NCI-H128 (cell line): Measurements from ENCODE around the gene STRN.
"Not testable (repeated sequence)": the region's sequence is repeated elsewhere in the genome, so short reads cannot be mapped to it uniquely, and the experiment has no call there.

Source experiments
- DNase-seq: peaks from one replicate; lab custom pipeline; 2025; ENCODE audit not compliant: unreplicated experiment; lab: John Stamatoyannopoulos, UW

STRN gene

GRCh38 chr2:36963734-36964133 is 2.6 kb downstream of the STRN start:
- no peak for DNase-seq

- no peak for DNase-seq
These were observed 3.2 kb downstream of the STRN start for GRCh38 chr2:36963106-36963505.

GRCh38 chr2:36960773-36961172 is 5.6 kb downstream of the STRN start:
- no peak for DNase-seq

- no peak for DNase-seq
These were observed 6.2 kb downstream of the STRN start for GRCh38 chr2:36960005-36960675.

GRCh38 chr2:36954977-36955607 is 11.2 kb downstream of the STRN start:
- DNase-seq = no peak

- DNase-seq = no peak
These were observed 13.6 kb downstream of the STRN start for GRCh38 chr2:36952748-36953197.

GRCh38 chr2:36951574-36951973 is 14.8 kb downstream of the STRN start:
- DNase-seq = no peak

GRCh38 chr2:36951027-36951518 is 15.3 kb downstream of the STRN start:
- DNase-seq = no peak

- DNase-seq = no peak
These were observed 16.5 kb downstream of the STRN start for GRCh38 chr2:36949845-36950244.

GRCh38 chr2:36945240-36945639 is 21.1 kb downstream of the STRN start:
- not testable (repeated sequence) for DNase-seq

GRCh38 chr2:36941867-36942266 is 24.5 kb downstream of the STRN start:
- DNase-seq = no peak

- DNase-seq = not testable (repeated sequence)
These were observed 29.8 kb downstream of the STRN start for GRCh38 chr2:36936526-36936925.

GRCh38 chr2:36931688-36932087 is 34.6 kb downstream of the STRN start:
- DNase-seq = not testable (repeated sequence)

GRCh38 chr2:36930787-36931410 is 35.4 kb downstream of the STRN start:
- DNase-seq = not testable (repeated sequence)

- not testable (repeated sequence) for DNase-seq
These were observed 39.9 kb downstream of the STRN start for GRCh38 chr2:36926175-36927132.

- not testable (repeated sequence) for DNase-seq
These were observed 43.7 kb downstream of the STRN start for GRCh38 chr2:36922629-36923028.

- no peak for DNase-seq
These were observed 44.4 kb downstream of the STRN start for GRCh38 chr2:36921984-36922383.

GRCh38 chr2:36919041-36919837 is 47.1 kb downstream of the STRN start:
- no peak for DNase-seq

GRCh38 chr2:36918307-36918706 is 48.0 kb downstream of the STRN start:
- no peak for DNase-seq

- no peak for DNase-seq
These were observed 50.7 kb downstream of the STRN start for GRCh38 chr2:36915627-36916026.
